HG03095 (cell line): ENCODE results near the gene KCMF1.

Source experiments
- ATAC-seq: cut with Tn5 transposase; IDR thresholded peaks from one replicate; pipeline ENCODE4 v1.9.1; 2021; ENCODE audit warnings: moderate library complexity; ENCODE audit not compliant: unreplicated experiment

The KCMF1 gene

GRCh38 chr2:85077859-85078419 is 107.0 kb downstream of the KCMF1 start:
- no peak for ATAC-seq

GRCh38 chr2:85078536-85078935 is 107.6 kb downstream of the KCMF1 start:
- no peak for ATAC-seq

GRCh38 chr2:85083092-85083491 is 112.1 kb downstream of the KCMF1 start:
- no peak for ATAC-seq

- no peak for ATAC-seq
Measured at GRCh38 chr2:85085563-85085962, 114.6 kb downstream of the KCMF1 start.

- no peak for ATAC-seq
Measured at GRCh38 chr2:85087541-85087940, 116.6 kb downstream of the KCMF1 start.

- no peak for ATAC-seq
Measured at GRCh38 chr2:85088921-85089320, 118.0 kb downstream of the KCMF1 start.

GRCh38 chr2:85089585-85089984 is 118.6 kb downstream of the KCMF1 start:
- no peak for ATAC-seq

GRCh38 chr2:85091838-85092237 is 120.9 kb downstream of the KCMF1 start:
- ATAC-seq, result no peak

- no peak for ATAC-seq
Measured at GRCh38 chr2:85095094-85095493, 124.1 kb downstream of the KCMF1 start.

GRCh38 chr2:85096616-85097015 is 125.7 kb downstream of the KCMF1 start:
- ATAC-seq, result no peak

- no peak for ATAC-seq
Measured at GRCh38 chr2:85104228-85104627, 133.3 kb downstream of the KCMF1 start.

GRCh38 chr2:85106489-85107180 is 135.7 kb downstream of the KCMF1 start:
- ATAC-seq, result no peak
